Body of pancreas (tissue), 4 donors: Measurements from ENCODE around the gene CNRIP1.

Source experiments
- POLR2A ChIP-seq, 3 donors: fragments of 450-650 bp; IDR thresholded peaks; one replicate each; pipeline ENCODE4 v1.6.1; 2016; ENCODE audit warnings: antibody characterized with exemption in 3 of 3, mild to moderate bottlenecking in 2 of 3
- TF ChIP-seq, protein P1 (sequence below), 7 experiments: fragments of 450-650 bp in 4 of 7; fragments of 200-600 bp in 3 of 7; sonication (generic) in 3 of 7; IDR thresholded peaks; one replicate each; pipeline ENCODE4 v1.5.1; 2016 to 2019; ENCODE audit warnings: antibody characterized with exemption in 7 of 7

DNA sequence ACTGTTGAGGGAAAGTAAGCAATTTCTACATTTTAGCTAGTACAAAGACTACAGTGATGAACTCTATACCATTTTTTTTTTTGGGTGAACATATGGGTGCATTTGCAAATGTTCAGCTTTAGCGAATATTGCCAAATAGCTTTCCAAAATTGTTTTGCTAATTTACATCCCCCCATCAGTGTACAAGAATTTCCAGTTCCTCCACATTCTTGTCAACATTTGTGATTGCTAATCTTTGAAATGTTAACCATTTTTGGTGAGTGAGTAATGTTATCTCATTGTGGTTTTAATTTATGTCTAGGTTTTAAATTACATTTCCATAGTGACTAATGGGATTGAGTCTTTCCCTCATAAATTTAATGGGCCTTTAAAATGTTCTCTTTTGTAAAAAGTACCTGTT is 16.4 kb upstream of the CNRIP1 start:
- TF ChIP-seq, protein P1, sequence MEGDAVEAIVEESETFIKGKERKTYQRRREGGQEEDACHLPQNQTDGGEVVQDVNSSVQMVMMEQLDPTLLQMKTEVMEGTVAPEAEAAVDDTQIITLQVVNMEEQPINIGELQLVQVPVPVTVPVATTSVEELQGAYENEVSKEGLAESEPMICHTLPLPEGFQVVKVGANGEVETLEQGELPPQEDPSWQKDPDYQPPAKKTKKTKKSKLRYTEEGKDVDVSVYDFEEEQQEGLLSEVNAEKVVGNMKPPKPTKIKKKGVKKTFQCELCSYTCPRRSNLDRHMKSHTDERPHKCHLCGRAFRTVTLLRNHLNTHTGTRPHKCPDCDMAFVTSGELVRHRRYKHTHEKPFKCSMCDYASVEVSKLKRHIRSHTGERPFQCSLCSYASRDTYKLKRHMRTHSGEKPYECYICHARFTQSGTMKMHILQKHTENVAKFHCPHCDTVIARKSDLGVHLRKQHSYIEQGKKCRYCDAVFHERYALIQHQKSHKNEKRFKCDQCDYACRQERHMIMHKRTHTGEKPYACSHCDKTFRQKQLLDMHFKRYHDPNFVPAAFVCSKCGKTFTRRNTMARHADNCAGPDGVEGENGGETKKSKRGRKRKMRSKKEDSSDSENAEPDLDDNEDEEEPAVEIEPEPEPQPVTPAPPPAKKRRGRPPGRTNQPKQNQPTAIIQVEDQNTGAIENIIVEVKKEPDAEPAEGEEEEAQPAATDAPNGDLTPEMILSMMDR (IDR thresholded peaks at IDR 0.05), result no peak
- no peak for TF ChIP-seq POLR2A (IDR thresholded peaks at IDR 0.05)
